ENCODE measurements around the gene LCE7A.

The LCE7A gene

DNA sequence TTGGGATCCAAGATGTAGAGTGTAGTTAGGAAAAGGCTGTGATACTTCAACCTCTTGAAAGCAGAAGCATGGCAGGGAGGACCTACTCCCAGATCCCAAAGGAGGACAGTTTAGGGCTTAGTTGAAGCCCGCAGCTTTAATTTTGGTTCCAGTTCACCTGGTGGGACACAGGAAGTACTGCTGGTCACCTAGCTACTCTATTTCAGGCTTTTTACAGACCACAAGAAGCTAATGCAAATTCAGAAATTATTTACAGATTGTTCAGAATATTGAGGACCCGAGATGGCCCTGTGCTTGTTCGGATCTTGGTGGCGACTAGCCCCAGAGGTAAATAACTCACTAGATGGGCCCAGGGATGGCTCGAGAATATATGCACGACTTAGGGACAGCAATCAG lies 11.9 kb downstream of the LCE7A start:
- Mint-ChIP-seq H3K36me3 (ENCODE audit: low read depth) (no peaks in the 10 kb centered on the region), H3K4me3 (no peak overlapping the region), H3K27me3 (ENCODE audit: low read depth, poor library complexity) (peaks cover 9% of the 10 kb centered on the region), H3K4me1 (no peaks in the 10 kb centered on the region), H3K9me3 (peaks cover 5% of the 10 kb centered on the region), H3K27ac (no peak overlapping the region)
- no peak for DNase-seq
- TF ChIP-seq, protein P1, sequence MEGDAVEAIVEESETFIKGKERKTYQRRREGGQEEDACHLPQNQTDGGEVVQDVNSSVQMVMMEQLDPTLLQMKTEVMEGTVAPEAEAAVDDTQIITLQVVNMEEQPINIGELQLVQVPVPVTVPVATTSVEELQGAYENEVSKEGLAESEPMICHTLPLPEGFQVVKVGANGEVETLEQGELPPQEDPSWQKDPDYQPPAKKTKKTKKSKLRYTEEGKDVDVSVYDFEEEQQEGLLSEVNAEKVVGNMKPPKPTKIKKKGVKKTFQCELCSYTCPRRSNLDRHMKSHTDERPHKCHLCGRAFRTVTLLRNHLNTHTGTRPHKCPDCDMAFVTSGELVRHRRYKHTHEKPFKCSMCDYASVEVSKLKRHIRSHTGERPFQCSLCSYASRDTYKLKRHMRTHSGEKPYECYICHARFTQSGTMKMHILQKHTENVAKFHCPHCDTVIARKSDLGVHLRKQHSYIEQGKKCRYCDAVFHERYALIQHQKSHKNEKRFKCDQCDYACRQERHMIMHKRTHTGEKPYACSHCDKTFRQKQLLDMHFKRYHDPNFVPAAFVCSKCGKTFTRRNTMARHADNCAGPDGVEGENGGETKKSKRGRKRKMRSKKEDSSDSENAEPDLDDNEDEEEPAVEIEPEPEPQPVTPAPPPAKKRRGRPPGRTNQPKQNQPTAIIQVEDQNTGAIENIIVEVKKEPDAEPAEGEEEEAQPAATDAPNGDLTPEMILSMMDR (IDR thresholded peaks at IDR 0.05) = no peak

DNA sequence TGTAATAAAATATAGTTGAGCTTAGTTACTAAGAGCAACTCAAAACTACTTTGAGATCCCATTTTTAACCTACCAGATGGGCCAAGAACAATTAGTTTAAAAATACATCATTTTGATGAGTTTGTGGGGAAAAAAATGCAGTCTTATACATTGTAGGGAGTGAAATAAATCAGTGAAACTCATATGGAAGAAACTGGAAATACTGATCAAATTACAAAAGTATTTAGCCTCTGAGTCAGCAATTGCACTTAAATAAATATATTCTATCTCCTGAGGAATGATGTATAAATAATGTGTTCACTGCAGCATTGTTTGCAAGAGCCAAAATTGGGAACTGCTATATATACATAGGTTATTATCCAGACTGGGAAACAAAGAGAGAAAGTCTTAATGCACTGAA lies 13.7 kb downstream of the LCE7A start:
- Mint-ChIP-seq H3K4me1 (no peaks in the 10 kb centered on the region), H3K27ac (no peak overlapping the region), H3K4me3 (no peak overlapping the region), H3K36me3 (ENCODE audit: low read depth) (no peaks in the 10 kb centered on the region), H3K9me3 (peaks cover 18% of the 10 kb centered on the region), H3K27me3 (ENCODE audit: low read depth, poor library complexity) (peaks cover 9% of the 10 kb centered on the region)
- DNase-seq = no peak
- TF ChIP-seq, protein P1 (IDR thresholded peaks at IDR 0.05) = no peak

DNA sequence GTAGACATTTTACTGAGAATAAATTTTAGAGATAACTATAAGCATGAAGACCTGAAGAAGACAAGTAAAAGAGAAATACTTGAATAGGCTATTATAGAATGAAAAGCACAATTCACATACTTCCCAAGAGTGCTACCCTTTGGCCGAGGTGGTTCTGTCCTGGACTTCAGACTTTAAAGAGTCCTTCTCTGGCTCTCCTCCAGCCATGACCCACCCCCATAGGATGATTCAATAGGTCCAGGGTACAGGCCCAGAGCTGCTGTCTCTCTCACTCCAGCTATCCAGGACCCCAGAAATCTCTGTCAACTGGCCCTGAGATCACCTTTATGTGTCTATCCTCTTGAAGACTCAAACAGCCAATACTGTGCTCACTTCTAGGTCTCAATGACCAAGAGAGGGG lies 17.0 kb downstream of the LCE7A start:
- Mint-ChIP-seq H3K9me3 (peaks cover 43% of the 10 kb centered on the region), H3K4me1 (no peaks in the 10 kb centered on the region), H3K36me3 (ENCODE audit: low read depth) (no peaks in the 10 kb centered on the region), H3K4me3 (no peak overlapping the region), H3K27me3 (ENCODE audit: low read depth, poor library complexity) (peaks cover 4% of the 10 kb centered on the region), H3K27ac (no peak overlapping the region)
- no peak for DNase-seq
- TF ChIP-seq, protein P1 (IDR thresholded peaks at IDR 0.05) = no peak

DNA sequence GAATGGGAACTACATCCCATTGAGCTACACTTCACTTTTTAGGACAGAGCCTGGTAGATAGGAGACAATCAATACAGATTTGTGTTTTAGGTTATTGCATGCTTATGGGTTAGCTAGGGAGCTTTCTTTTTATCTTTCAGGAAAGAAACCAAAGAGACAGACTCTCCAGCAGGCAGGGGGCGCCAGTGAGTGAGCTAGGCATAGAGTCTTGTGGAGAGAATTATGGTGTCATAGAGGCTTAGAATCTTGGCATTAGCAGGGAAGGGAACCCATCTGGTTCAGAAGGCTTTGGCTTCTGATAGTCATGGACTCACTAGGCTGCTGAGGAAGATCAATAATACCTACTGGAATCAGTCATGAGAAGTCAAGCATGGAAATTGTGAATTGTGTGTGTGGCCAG lies 18.2 kb downstream of the LCE7A start, which contains the start of gene SMCP:
Gene SMCP, plus strand, starts transcription at position 281 of the 400 bp plus-strand sequence. CDS start 6,101 bp downstream, outside the sequence.
- peak; percentile 10 for DNase-seq
- Mint-ChIP-seq H3K36me3 (ENCODE audit: low read depth) (no peaks in the 10 kb centered on the region), H3K4me1 (no peaks in the 10 kb centered on the region), H3K4me3 (no peak within 1 kb of the TSS), H3K27me3 (ENCODE audit: low read depth, poor library complexity) (peaks cover 2% of the 10 kb centered on the region), H3K27ac (no peak within 1 kb of the TSS), H3K9me3 (peaks cover 53% of the 10 kb centered on the region)
- TF ChIP-seq, protein P1 (IDR thresholded peaks at IDR 0.05) = no peak

DNA sequence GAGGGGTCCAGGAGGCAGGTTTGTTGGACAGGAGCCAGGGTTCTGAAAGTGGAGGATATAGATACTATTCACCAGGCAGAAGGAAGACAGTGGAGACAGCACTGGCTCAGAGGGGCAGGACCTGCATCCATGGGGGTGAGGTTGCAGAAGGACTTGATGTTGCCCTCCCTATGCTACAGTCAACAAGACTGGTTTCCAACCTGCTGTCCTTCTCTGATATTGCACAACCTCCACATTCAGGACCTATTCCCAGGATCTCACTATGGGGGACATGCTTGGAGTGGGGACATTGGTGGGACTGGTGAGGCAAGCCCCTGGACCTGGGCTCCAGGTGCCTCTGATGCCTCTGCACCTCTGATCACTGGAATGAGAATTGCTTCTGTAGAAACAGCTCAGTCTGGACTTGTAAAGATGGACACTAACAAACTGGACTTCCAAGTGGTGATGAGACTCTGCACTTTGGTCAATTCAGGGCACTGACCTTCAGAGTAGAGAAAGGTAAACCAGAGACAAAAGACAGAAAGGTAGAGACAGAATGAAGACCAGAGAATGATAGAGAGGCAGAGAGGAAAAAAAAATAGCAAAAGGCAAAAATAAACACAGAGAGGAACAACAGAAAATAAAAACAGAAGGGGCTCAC lies 19.9 kb downstream of the LCE7A start:
- TF ChIP-seq, protein P1 (IDR thresholded peaks at IDR 0.05) = no peak
- no peak for DNase-seq
- Mint-ChIP-seq H3K4me1 (no peaks in the 10 kb centered on the region), H3K27ac (no peak overlapping the region), H3K27me3 (ENCODE audit: low read depth, poor library complexity) (peaks cover 2% of the 10 kb centered on the region), H3K4me3 (no peak overlapping the region), H3K36me3 (ENCODE audit: low read depth) (no peaks in the 10 kb centered on the region), H3K9me3 (peaks cover 68% of the 10 kb centered on the region)

DNA sequence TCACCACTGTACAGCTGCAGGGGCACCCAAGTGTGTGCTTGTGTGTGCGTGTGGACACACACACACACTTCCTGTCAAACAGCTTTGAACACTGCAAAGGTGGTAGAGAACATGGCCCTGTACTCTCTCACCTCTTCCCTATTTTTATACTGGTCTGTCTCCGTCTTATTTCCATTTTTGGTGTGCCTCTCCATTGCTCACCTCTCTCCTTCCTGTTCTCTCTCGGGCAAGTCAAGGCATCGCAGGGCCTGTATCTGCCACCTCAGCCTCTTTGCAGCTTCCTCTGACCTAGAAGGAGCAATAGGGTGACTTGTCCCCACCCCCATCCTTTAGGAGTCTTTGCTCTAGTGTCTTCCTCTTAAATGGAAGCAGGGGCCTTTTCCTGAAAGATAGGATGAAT lies 20.5 kb downstream of the LCE7A start:
- TF ChIP-seq, protein P1 (IDR thresholded peaks at IDR 0.05) = no peak
- no peak overlapping the region for H3K4me3 Mint-ChIP-seq
- H3K27me3 Mint-ChIP-seq (ENCODE audit: low read depth, poor library complexity) = peaks cover 2% of the 10 kb centered on the region
- H3K9me3 Mint-ChIP-seq = peaks cover 75% of the 10 kb centered on the region
- no peak overlapping the region for H3K27ac Mint-ChIP-seq
- DNase-seq = no peak
- H3K4me1 Mint-ChIP-seq = no peaks in the 10 kb centered on the region
- no peaks in the 10 kb centered on the region for H3K36me3 Mint-ChIP-seq (ENCODE audit: low read depth)

All from nephron progenitor cell (in vitro differentiated cells).